Esophagus squamous epithelium (tissue), 4 donors: ENCODE measurements around the gene RNU6-7.

ENCODE experiments used
- CTCF ChIP-seq, 6 experiments: fragments of 450-650 bp in 4 of 6; fragments of 200-600 bp in 2 of 6; sonication (generic) in 2 of 6; IDR thresholded peaks; one replicate each; pipeline ENCODE4 v1.5.1; 2016 to 2019; ENCODE audit warnings: antibody characterized with exemption in 6 of 6, mild to moderate bottlenecking in 4 of 6, moderate library complexity in 4 of 6
- POLR2A ChIP-seq, 4 donors: fragments of 450-650 bp; IDR thresholded peaks; one replicate each; pipeline ENCODE4 v1.6.1; 2017; ENCODE audit warnings: antibody characterized with exemption in 4 of 4, mild to moderate bottlenecking in 4 of 4, moderate library complexity in 3 of 4

- TF ChIP-seq CTCF (IDR thresholded peaks at IDR 0.05) (no peak), POLR2A (IDR thresholded peaks at IDR 0.05) (no peak)
Measured at GRCh38 chr14:32251530-32251929, 49.7 kb downstream of the RNU6-7 start.
